ENCODE data around the gene HSPBP1. TPM values are rescaled to one million over a fixed set of nuclear protein-coding genes. Genes with fewer than 3 reads are reported as not detected.

The HSPBP1 gene
- total RNA-seq, 1 experiment from 2014 or later, result 88.0 TPM

DNA sequence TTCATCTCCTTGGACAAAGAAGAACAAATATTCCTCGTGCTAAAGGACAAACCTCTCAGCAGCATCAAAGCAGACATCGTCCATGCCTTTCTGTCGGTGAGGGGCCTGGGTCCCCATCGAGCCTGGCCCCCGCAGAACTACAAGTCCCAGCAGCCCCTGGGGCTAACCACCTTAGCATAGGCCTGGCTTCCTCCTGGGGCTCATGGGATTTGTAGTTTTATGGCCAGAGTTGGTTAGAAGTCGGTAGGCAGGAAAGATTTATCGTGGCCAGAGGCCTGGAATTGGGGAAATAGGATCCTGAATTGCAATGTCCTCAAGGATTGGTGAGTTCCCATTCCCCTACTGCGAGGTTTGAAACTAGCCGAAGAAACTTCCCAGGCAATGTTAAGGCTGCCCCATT is 25.6 kb upstream of the HSPBP1 start:
- DNase-seq (ENCODE audit: low spot score), result peak; percentile 46

DNA sequence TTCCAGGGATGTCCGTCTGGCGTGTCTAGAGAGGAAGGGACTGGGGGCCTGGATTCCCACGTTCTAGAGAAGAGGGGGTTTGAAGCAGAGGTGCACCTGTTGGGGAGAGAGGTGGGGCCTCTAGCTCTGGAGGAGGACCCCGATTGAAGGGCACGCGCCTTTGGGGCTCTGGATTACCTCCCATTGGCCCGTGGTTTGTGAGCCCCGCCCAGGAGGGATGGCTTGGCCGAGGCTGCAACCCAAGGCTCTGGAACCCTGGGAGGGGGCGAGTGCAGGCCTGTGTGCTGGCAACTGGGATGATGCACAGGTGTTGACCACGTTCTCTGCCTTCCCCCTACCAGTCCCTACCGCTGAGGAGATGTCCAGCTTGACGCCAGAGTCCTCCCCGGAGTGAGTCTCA is 25.1 kb upstream of the HSPBP1 start:
- no peak for DNase-seq (ENCODE audit: low spot score)

DNA sequence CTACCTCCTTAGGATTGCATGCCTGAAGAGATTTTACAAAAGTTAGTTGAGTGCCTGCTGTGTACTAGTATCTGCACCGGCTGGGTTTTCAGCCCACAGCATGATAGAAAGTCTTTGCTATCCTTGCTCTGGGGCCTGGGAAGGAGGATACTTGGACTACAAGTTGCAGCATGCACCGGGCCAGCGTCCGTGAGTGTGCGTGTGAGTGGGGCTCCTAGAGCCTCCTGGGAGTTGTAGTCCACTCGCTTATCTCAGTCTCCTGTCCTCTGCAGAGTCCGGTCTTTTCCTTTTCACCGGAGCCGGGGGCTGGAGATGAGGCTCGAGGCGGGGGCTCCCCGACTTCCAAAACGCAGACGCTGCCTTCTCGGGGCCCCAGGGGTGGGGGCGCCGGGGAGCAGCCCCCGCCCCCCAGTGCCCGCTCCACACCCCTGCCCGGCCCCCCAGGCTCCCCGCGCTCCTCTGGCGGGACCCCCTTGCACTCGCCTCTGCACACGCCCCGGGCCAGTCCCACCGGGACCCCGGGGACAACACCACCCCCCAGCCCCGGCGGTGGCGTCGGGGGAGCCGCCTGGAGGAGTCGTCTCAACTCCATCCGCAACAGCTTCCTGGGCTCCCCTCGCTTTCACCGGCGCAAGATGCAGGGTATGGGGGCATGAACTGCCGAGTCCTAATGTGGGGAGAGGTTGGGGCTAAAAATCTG is 24.5 kb upstream of the HSPBP1 start:
- peak; percentile 59 for DNase-seq (ENCODE audit: low spot score)

- no peak for DNase-seq (ENCODE audit: low spot score)
Measured at GRCh38 chr19:55303477-55303876, 23.6 kb upstream of the HSPBP1 start.

GRCh38 chr19:55302318-55302703 is 22.4 kb upstream of the HSPBP1 start:
- no peak for DNase-seq (ENCODE audit: low spot score)

GRCh38 chr19:55301459-55302317 is 21.8 kb upstream of the HSPBP1 start:
- DNase-seq (ENCODE audit: low spot score), result peak; percentile 84

DNA sequence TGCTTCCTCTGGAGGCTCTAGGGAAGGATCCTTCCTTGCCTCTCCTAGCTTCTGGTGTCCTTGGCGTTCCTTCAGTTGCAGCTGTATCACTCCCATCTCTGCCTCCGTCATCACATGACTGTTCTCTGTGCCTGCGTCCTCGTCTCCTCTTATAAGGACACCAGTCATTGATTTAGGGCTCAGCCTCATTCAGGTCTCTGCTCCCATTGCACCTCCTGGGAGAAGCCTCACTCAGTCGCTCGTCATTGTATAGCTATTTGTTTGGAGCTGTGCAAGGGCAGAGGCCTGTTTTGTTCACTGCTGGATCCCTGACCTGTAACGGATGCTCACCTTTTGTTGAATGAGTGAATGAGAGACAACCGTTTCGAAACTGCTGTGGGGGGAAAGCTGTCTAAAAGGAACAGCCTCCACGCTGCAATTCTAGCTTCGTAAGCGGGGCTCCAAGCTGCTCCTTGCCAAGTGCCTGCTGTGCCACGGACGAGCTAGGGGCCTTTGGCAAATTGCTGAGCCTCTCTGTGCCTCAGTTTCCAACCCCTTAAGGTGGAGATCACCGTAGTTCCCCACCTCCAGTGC is 21.1 kb upstream of the HSPBP1 start:
- no peak for DNase-seq (ENCODE audit: low spot score)

DNA sequence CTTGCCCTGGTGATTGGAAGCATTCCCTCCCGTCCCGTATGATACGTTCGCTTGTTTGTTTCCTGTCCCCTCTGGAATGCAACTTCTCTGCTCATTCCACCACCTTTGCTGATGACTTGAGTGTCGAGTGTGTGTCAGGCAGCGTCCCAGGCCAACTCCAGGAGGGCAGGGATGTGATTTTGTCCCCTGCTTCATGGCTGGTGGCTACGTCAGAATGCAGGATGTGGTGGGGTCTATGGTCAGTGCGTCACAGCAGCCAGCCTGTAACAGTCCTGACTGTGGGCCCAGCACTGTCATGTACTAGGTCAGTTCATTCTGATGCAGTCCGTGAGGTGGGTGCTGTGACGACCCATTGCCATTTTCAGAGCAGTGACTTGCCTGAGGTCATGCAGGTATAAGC is 20.1 kb upstream of the HSPBP1 start:
- no peak for DNase-seq (ENCODE audit: low spot score)

DNA sequence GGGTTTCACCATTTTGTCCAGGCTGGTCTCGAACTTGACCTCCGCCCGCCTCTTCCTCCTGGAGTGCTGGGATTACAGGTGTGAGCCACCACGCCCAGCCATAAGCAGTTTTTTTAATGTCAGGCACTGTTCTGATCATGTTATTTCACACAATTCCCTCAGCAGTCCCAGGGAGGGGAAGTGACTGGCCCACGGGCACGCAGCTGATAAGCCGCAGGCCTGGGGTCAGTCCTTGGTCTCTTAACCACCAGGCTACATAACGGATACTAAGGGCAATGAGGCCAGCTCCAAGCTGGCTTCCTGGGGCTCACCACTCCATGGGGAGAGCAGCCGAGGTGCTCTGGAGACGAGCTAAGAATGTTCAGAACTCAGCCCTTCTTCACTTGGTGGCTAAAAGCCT is 17.4 kb upstream of the HSPBP1 start:
- DNase-seq (ENCODE audit: low spot score), result no peak

DNA sequence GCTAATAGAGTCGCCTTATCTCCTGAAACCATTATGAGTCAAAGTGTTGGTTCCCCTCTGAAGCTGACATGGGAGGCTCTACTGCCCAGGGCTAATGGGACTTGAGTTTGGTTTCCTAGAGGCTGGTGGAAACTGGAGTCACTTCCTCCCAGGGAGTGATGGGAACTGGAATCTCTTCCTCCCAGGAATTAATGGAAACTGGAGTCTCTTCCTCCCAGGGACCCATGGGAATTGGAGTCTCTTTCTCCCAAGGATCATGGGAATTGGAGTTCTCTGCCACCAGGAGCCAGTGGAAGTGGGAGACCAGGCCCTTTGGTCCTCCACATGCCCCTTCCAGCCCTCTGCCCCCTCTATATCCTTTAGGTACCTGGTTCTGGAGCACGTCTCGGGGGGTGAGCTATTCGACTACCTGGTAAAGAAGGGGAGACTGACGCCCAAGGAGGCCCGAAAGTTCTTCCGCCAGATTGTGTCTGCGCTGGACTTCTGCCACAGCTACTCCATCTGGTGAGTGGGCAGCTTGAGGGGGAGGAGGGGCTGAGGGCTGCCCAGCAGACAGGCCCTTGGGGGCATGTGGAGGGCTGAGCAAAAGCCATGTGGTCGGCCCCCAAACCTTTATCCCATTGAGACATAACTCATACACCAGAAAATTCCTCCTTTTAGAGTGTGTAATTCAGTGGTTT is 9.3 kb upstream of the HSPBP1 start:
- peak; percentile 50 for DNase-seq (ENCODE audit: low spot score)

- no peak for DNase-seq (ENCODE audit: low spot score)
Measured at GRCh38 chr19:55287361-55288079, 7.6 kb upstream of the HSPBP1 start.

- DNase-seq (ENCODE audit: low spot score), result no peak
Measured at GRCh38 chr19:55285229-55285890, 5.5 kb upstream of the HSPBP1 start.

DNA sequence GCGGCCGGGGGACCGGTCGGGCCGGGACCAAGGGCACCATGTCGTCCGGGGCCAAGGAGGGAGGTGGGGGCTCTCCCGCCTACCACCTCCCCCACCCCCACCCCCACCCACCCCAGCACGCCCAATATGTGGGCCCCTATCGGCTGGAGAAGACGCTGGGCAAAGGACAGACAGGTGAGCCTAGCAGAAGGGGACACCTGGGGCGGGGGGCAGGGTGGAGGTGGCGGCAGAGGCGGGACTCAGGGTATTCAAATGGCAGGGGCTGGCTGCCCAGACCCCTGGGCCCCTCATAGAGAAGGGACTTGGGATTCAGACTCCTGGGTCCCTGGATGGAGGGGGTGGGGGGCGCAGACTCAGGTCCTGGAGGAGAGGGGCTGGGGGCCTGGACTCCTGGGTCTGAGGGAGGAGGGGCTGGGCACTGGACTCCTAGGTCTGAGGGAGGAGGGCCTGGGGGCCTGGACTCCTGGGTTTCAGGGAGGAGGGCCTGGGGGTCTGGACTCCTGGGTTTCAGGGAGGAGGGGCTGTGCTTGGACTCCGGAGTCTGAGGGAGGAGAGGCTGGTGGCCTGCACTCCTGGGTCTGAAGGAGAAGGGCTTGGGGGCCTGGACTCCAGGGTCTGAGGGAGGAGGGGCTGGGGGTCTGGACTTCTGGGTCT is 4.6 kb upstream of the HSPBP1 start:
- no peak for DNase-seq (ENCODE audit: low spot score)

GRCh38 chr19:55283548-55284377 is 3.9 kb upstream of the HSPBP1 start, which contains the start of gene BRSK1:
BRSK1 (plus strand) TSS chr19:55283997; CDS start chr19:55284443, 446 bp downstream.
- peak; percentile 60 for DNase-seq (ENCODE audit: low spot score)

- DNase-seq (ENCODE audit: low spot score), result no peak
Measured at GRCh38 chr19:55279340-55279739, 570 bp downstream of the HSPBP1 start.

DNA sequence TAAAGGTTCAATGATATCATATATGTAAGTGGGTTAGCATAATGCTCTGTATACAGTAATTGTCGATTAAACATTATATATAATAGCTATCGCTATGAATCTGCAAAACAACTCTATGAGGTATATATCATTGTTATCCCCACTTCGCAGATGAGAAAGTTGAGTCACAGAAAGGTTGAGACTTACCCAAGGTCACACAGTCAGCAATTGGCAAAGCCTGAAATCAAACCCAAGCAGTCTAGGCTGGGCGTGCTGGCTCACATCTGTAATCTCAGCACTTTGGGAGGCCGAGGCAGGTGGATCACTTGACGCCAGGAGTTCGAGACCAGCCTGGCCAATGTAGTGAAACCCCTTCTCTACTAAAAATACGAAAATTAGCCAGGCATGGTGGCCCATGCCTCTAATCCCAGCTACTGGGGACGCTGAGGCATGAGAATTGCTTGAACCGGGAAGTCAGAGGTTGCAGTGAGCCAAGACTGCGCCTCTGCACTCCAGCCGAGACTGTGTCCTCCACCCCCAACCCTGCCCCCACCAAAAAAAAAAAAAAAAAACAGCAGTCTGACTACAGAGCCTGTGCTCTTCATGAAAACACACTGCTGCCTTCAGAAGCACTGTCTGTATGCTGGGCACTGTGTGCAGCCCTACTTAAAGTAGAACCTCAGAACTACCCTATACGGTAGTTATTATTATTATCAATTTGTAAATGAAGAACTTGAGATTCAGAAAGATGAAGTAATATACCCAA is 1.3 kb downstream of the HSPBP1 start:
- DNase-seq (ENCODE audit: low spot score), result no peak

GRCh38 chr19:55277494-55277893 is 2.4 kb downstream of the HSPBP1 start:
- no peak for DNase-seq (ENCODE audit: low spot score)

DNA sequence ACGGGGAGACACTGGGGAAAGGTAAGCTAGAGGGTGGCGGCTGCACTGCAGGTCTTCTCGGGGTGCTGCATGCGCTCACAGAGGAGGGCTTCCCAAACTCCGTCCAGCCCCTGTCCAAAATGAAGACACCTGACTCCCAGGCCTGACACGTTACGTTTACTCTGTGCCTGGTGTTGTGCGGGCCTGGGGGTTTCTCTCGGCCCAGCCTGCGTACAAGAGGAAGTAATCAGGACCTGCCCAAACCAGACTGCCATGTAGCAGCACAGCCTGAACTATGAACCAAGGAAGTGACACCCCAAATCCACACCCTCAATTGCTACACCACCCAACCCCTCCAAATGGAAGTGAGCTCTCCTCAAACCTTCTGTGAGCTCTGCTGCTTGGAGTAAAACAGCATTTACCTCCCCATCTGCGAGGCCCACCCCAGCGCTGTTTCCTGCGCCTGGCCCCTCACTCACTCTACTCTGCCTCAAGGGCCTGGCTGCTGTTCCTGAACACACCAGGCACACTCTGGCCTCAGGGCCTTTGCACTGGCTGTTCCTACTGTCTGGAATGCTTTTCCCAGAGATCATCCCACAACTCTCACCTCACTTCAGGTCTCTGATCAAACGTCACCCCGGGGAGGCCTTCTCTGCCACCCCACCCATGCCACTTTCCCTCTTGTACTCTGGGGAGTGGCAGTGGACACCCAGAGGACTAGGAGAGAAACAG is 3.0 kb downstream of the HSPBP1 start:
- no peak for DNase-seq (ENCODE audit: low spot score)

All from A172 (cell line).